NCI-H1436 treated with DMSO at 0.1 percent for 48 hours (cell line): Measurements from ENCODE around the gene NFAT5.

Experiments
- DNase-seq: peaks from one replicate; lab custom pipeline; 2025; lab: John Stamatoyannopoulos, UW

The NFAT5 gene

DNA sequence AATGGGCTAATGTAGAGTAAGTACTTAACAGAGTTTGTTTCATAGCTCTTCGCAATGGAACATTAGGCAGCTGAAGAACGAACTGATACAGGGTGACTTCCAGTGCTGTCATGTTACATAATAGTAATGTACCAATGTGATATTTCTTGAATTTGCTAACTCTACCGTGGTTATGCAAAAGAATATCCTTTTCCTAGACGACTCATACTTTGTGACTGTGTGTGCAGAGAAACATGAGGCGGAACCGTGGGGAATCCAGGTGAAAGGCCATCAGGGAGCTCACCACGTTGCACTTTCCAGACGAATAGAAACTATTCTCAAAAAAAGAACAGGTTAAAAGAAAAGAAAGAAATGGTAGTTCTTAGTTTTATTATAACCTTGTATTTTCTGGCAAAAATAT, 175.8 kb downstream of the NFAT5 start:
- no peak for DNase-seq

GRCh38 chr16:69741951-69742904, 176.5 kb downstream of the NFAT5 start:
- no peak for DNase-seq

GRCh38 chr16:69744363-69745231, 178.8 kb downstream of the NFAT5 start:
- DNase-seq, result no peak

DNA sequence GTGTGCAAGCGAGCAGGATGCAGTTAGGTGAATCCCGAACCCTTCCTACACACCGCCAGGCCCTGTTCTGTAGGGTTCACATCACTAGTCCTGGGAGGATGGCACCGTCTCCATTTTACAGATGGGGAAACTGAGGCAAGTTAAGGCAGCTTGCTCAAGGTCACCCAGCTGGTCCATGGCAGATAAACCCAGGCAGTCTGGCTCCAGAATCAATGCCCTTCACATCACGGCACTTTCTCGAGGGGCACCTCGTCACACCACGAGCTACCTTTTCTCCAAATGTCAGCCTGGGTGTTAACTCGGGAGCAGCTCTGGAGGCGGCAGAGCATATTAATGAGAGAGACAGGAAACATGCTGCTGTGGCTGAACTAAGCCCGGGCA, 179.5 kb downstream of the NFAT5 start:
- DNase-seq, result no peak

GRCh38 chr16:69745959-69746358, 180.2 kb downstream of the NFAT5 start:
- DNase-seq, result no peak

DNA sequence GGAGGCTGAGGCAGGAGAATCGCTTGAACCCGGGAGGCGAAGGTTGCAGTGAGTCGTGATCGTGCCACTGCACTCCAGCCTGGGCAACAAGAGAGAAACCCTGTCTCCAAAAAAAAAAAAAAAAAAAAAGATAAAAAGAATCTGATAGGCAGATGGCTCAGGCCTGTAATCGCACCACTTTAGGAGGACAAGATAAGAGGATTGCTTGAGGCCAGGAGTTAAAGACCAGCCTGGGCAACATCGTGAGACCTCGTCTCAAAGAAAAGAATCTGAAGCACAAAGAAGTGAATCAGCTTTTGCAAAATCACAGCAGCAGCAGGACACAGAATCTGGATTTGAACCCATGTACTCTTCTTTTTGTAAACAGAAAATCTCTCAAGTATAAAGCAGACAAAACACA, 181.3 kb downstream of the NFAT5 start:
- DNase-seq, result no peak

- no peak for DNase-seq
Observed at GRCh38 chr16:69748694-69749345, 183.1 kb downstream of the NFAT5 start.

DNA sequence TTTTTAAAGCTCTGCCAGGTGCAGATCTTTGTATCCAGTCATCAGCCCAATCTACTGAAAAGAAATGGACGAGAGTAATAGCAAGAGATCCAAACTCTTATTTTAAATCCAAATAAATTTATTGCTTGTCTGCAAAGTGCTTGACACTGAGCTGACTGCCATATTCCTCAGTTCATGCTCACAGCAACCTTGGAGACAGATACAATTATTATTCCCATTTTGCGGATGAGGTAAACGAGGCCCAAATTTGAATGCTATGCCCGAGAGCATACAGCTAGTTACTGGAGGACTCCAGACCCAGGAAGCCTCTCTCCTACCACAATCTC, 188.3 kb downstream of the NFAT5 start:
- no peak for DNase-seq
